SK-N-SH treated with all-trans-retinoic acid at 6 μM for 48 hours (cell line): Measurements from ENCODE around the gene FXYD2.

ENCODE experiments used
- ARNTL ChIP-seq: fragments of 450-650 bp; formaldehyde crosslinking; IDR thresholded peaks from 2 replicates; pipeline ENCODE4 v1.5.0; 2020; ENCODE audit warnings: low read depth, mild to moderate bottlenecking, moderate library complexity, borderline replicate concordance
- CSDC2 ChIP-seq: fragments of 250-450 bp; sonication (Bioruptor Pico); IDR thresholded peaks from 2 replicates; pipeline ENCODE4 v1.5.0; 2020; ENCODE audit warnings: mild to moderate bottlenecking, moderate library complexity
- OSR1 ChIP-seq: fragments of 250-450 bp; sonication (Bioruptor Pico); IDR thresholded peaks from 2 replicates; pipeline ENCODE4 v1.8.0; 2022; ENCODE audit warnings: moderate library complexity, mild to moderate bottlenecking, inconsistent platforms
- PATZ1 ChIP-seq: fragments of 250-450 bp; sonication (Bioruptor Pico); IDR thresholded peaks from 2 replicates; pipeline ENCODE4 v1.8.0; 2020; ENCODE audit warnings: mild to moderate bottlenecking, moderate library complexity, borderline replicate concordance
- RARB ChIP-seq: fragments of 250-450 bp; sonication (Bioruptor Pico); IDR thresholded peaks from 2 replicates; pipeline ENCODE4 v1.8.0; 2021; ENCODE audit warnings: mild to moderate bottlenecking, moderate library complexity
- SNAI2 ChIP-seq: fragments of 250-450 bp; sonication (Bioruptor Pico); IDR thresholded peaks from 2 replicates; pipeline ENCODE4 v1.5.0; 2020; ENCODE audit warnings: mild to moderate bottlenecking, moderate library complexity
- TOX ChIP-seq: fragments of 250-450 bp; sonication (Bioruptor Pico); IDR thresholded peaks from 2 replicates; pipeline ENCODE4 v1.8.0; 2021; ENCODE audit warnings: mild to moderate bottlenecking, moderate library complexity, borderline replicate concordance
- ZC3H10 ChIP-seq: fragments of 250-450 bp; sonication (Bioruptor Pico); IDR thresholded peaks from 2 replicates; pipeline ENCODE4 v1.5.1; 2021; ENCODE audit warnings: mild to moderate bottlenecking, moderate library complexity
- ZFP3 ChIP-seq: fragments of 250-450 bp; sonication (Bioruptor Pico); IDR thresholded peaks from 2 replicates; pipeline ENCODE4 v1.5.0; 2020; ENCODE audit warnings: mild to moderate bottlenecking, moderate library complexity
- ZFP30 ChIP-seq: fragments of 450-650 bp; formaldehyde crosslinking; IDR thresholded peaks from 2 replicates; pipeline ENCODE4 v1.5.0; 2022; ENCODE audit warnings: mild to moderate bottlenecking, moderate library complexity
- ZNF565 ChIP-seq: fragments of 450-650 bp; formaldehyde crosslinking; conservative IDR thresholded peaks from 2 replicates; pipeline ENCODE4 v1.5.0; 2020; ENCODE audit warnings: low read depth, mild to moderate bottlenecking, moderate library complexity
- ZNF70 ChIP-seq: fragments of 450-650 bp; formaldehyde crosslinking; IDR thresholded peaks from 2 replicates; pipeline ENCODE4 v1.5.0; 2020; ENCODE audit warnings: mild to moderate bottlenecking, moderate library complexity
- ZNF8 ChIP-seq: fragments of 450-650 bp; formaldehyde crosslinking; IDR thresholded peaks from 2 replicates; pipeline ENCODE4 v1.5.0; 2020; ENCODE audit warnings: mild to moderate bottlenecking, moderate library complexity
- TF ChIP-seq, protein P1 (sequence below): fragments of 250-450 bp; sonication (Bioruptor Pico); IDR thresholded peaks from 2 replicates; pipeline ENCODE4 v1.5.0; 2020; ENCODE audit warnings: mild to moderate bottlenecking, moderate library complexity

- TF ChIP-seq CSDC2 (CRISPR knock-in tag) (no peak), RARB (CRISPR knock-in tag) (no peak), ARNTL (CRISPR knock-in tag) (no peak), PATZ1 (CRISPR knock-in tag) (no peak), TOX (CRISPR knock-in tag) (no peak), ZC3H10 (no peak), ZFP3 (CRISPR knock-in tag) (no peak), SNAI2 (CRISPR knock-in tag) (no peak), ZNF565 (CRISPR knock-in tag) (no peak), ZFP30 (CRISPR knock-in tag) (no peak), OSR1 (no peak), ZNF8 (no peak), ZNF70 (no peak)
- TF ChIP-seq, protein P1, sequence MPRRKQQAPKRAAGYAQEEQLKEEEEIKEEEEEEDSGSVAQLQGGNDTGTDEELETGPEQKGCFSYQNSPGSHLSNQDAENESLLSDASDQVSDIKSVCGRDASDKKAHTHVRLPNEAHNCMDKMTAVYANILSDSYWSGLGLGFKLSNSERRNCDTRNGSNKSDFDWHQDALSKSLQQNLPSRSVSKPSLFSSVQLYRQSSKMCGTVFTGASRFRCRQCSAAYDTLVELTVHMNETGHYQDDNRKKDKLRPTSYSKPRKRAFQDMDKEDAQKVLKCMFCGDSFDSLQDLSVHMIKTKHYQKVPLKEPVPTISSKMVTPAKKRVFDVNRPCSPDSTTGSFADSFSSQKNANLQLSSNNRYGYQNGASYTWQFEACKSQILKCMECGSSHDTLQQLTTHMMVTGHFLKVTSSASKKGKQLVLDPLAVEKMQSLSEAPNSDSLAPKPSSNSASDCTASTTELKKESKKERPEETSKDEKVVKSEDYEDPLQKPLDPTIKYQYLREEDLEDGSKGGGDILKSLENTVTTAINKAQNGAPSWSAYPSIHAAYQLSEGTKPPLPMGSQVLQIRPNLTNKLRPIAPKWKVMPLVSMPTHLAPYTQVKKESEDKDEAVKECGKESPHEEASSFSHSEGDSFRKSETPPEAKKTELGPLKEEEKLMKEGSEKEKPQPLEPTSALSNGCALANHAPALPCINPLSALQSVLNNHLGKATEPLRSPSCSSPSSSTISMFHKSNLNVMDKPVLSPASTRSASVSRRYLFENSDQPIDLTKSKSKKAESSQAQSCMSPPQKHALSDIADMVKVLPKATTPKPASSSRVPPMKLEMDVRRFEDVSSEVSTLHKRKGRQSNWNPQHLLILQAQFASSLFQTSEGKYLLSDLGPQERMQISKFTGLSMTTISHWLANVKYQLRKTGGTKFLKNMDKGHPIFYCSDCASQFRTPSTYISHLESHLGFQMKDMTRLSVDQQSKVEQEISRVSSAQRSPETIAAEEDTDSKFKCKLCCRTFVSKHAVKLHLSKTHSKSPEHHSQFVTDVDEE, result no peak
Measured at GRCh38 chr11:117806846-117807245, 17.7 kb downstream of the FXYD2 start.
